ENCODE data around the gene RBM26.

GRCh38 chr13:79353693-79354092 lies 52.4 kb downstream of the RBM26 start:
- no peak for TF ChIP-seq CTCF (IDR thresholded peaks at IDR 0.05)
- TF ChIP-seq POLR2A (IDR thresholded peaks at IDR 0.05): no peak
- TF ChIP-seq EP300 (IDR thresholded peaks at IDR 0.05; ENCODE audit: low read depth): no peak
- no peak for TF ChIP-seq POLR2AphosphoS5 (IDR thresholded peaks at IDR 0.05)
